GM13977 (cell line): ENCODE measurements around the gene RRP15.

Experiments used
- DNase-seq: peaks from one replicate; pipeline ENCODE4 v3.0.0; 2012; ENCODE audit warnings: low spot score
- CTCF ChIP-seq: IDR thresholded peaks from 2 replicates; pipeline ENCODE4 v1.5.1; 2012; ENCODE audit warnings: mild to moderate bottlenecking, control low read depth; ENCODE audit not compliant: insufficient read depth; ENCODE audit errors: extremely low read depth, missing control alignments
- in situ Hi-C: fragments of 300-500 bp; cut with MboI; formaldehyde crosslinking; loops from one replicate; pipeline ENCODE4 v1.12.0; 2022; ENCODE audit warnings: low sequenced_read_pairs, low pct_unique_long_range_greater_than_20kb, mixed read lengths, inconsistent platforms; ENCODE audit not compliant: unreplicated experiment

The RRP15 gene

GRCh38 chr1:218352075-218352438 is 67.0 kb downstream of the RRP15 start:
- DNase-seq: no peak
- in situ Hi-C loops: no loop called here
- TF ChIP-seq CTCF: no peak

- no peak for DNase-seq
- TF ChIP-seq CTCF: no peak
- in situ Hi-C loops: no loop called here
These were observed 68.6 kb downstream of the RRP15 start for GRCh38 chr1:218353656-218354055.

DNA sequence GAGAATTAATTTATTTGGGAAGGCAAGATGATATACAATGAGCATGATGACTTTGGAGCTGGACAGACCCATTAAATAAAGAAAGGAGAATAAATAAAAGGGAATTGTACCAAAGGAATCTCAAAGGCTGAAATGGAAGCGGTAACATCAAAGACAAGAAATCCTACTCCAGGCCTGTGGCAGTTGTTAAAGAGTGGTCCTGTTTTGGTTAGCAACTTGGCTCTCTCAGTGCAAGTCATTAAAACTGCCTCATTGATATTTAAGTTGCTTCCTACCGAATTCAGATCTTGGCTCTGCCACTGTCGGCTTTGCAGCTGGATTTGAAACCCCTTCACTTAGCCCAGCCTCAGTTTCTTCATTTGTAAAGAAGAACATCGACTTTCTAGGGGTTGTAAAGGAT is 70.2 kb downstream of the RRP15 start:
- TF ChIP-seq CTCF: no peak
- in situ Hi-C loops: no loop called here
- no peak for DNase-seq

GRCh38 chr1:218357211-218357892 is 72.3 kb downstream of the RRP15 start:
- in situ Hi-C loops: no loop called here
- no peak for TF ChIP-seq CTCF
- no peak for DNase-seq

- no peak for TF ChIP-seq CTCF
- no peak for DNase-seq
- in situ Hi-C loops: no loop called here
These were observed 72.8 kb downstream of the RRP15 start for GRCh38 chr1:218357893-218358232.

GRCh38 chr1:218361298-218362065 is 76.4 kb downstream of the RRP15 start:
- in situ Hi-C loops: no loop called here
- TF ChIP-seq CTCF: peak; percentile 38
- DNase-seq: no peak
